ENCODE results near the gene ANKS1B. TPM values are rescaled to one million over a fixed set of nuclear protein-coding genes. Genes with fewer than 3 reads are reported as not detected.

Gene ANKS1B
- total RNA-seq, 4 donors from 2014 or later, result 0.88 to 10.7 (median 4.4) TPM

DNA sequence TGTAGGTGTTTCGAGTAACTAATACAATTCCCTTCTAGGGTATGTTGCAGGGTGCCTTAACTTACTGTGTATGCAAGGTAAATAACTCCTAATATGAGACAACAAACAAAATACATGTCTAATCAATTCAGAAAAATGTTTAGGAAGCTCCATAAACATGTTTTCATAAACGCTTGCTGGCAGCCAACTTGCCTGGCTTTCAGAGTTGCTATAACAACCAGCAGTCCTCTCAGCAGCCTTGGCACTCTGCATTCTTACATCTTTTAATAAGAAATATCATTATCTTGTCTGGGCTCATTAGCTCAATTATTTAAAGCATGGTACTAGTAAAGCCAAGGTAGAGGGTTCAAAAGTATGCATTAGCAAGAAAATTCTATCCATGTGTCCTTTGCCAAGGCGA lies 862.2 kb downstream of the ANKS1B start:
- H3K36me3 ChIP-seq, result no peaks in the 10 kb centered on the region
- no peak for DNase-seq
- no peak overlapping the region for H3K4me3 ChIP-seq
- H3K9me3 ChIP-seq, result no peaks in the 10 kb centered on the region
- no peaks in the 10 kb centered on the region for H3K27me3 ChIP-seq
- H3K4me1 ChIP-seq, result no peaks in the 10 kb centered on the region
- TF ChIP-seq, protein P1, sequence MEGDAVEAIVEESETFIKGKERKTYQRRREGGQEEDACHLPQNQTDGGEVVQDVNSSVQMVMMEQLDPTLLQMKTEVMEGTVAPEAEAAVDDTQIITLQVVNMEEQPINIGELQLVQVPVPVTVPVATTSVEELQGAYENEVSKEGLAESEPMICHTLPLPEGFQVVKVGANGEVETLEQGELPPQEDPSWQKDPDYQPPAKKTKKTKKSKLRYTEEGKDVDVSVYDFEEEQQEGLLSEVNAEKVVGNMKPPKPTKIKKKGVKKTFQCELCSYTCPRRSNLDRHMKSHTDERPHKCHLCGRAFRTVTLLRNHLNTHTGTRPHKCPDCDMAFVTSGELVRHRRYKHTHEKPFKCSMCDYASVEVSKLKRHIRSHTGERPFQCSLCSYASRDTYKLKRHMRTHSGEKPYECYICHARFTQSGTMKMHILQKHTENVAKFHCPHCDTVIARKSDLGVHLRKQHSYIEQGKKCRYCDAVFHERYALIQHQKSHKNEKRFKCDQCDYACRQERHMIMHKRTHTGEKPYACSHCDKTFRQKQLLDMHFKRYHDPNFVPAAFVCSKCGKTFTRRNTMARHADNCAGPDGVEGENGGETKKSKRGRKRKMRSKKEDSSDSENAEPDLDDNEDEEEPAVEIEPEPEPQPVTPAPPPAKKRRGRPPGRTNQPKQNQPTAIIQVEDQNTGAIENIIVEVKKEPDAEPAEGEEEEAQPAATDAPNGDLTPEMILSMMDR (IDR thresholded peaks at IDR 0.05), result no peak
- no peak for TF ChIP-seq POLR2A (IDR thresholded peaks at IDR 0.05)
- H3K27ac ChIP-seq, result no peak overlapping the region

- Histone ChIP-seq H3K27me3 (no peaks in the 10 kb centered on the region), H3K4me3 (no peak overlapping the region), H3K36me3 (no peaks in the 10 kb centered on the region), H3K27ac (no peak overlapping the region), H3K4me1 (no peaks in the 10 kb centered on the region), H3K9me3 (no peaks in the 10 kb centered on the region)
- TF ChIP-seq, protein P1 (IDR thresholded peaks at IDR 0.05), result no peak
- TF ChIP-seq POLR2A (IDR thresholded peaks at IDR 0.05), result no peak
- DNase-seq, result no peak
Measured at GRCh38 chr12:99121546-99121945, 863.2 kb downstream of the ANKS1B start.

DNA sequence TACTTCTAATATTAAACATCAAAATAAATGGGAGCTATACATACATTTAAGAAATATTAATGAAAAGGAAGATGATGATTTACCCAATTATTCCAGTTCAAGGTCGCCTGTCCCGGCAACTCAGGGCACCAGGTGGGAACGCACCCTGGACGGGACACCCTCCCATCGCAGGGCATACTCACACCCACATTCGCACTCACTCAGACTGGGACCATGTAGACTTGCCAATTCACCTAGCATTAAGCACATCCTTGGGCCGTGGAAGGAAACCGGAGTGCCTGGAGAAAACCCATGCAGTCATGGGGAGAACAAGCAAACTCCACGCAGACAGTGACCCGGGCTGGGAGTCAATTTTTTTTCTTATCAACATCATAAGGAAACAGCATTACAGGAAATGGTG lies 864.8 kb downstream of the ANKS1B start:
- Histone ChIP-seq H3K4me1 (no peaks in the 10 kb centered on the region), H3K36me3 (no peaks in the 10 kb centered on the region), H3K4me3 (no peak overlapping the region), H3K27me3 (no peaks in the 10 kb centered on the region), H3K9me3 (no peaks in the 10 kb centered on the region), H3K27ac (no peak overlapping the region)
- TF ChIP-seq, protein P1 (IDR thresholded peaks at IDR 0.05), result no peak
- no peak for TF ChIP-seq POLR2A (IDR thresholded peaks at IDR 0.05)
- DNase-seq, result no peak

- no peak for TF ChIP-seq POLR2A (IDR thresholded peaks at IDR 0.05)
- TF ChIP-seq, protein P1 (IDR thresholded peaks at IDR 0.05), result no peak
Measured at GRCh38 chr12:99119449-99119848, 865.3 kb downstream of the ANKS1B start.

DNA sequence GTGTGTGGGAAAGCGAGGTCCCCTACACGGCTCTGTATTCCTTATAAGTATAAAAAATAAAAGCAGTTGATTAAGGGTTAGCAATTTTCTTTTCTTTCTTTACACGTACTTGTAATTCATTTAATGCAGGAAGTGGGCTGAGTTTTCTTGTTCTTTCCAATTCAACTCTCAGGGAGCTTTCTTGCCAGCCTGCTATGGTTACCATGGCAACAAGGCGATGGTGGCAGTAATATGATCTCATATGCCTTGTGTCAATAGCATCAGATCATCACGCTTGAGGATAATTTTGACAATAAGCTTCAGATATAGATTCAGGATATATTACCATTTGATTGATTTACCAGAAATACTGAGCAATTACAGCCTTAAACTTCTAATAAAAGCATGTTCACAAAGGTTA lies 873.1 kb downstream of the ANKS1B start:
- DNase-seq, result no peak
- no peaks in the 10 kb centered on the region for H3K4me1 ChIP-seq

More at GRCh38 chr12:99119449-99119848, 865.3 kb downstream of the ANKS1B start:
- H3K27ac ChIP-seq, result no peak overlapping the region
- no peaks in the 10 kb centered on the region for H3K36me3 ChIP-seq
- H3K4me1 ChIP-seq, result no peaks in the 10 kb centered on the region
- no peaks in the 10 kb centered on the region for H3K27me3 ChIP-seq
- no peak overlapping the region for H3K4me3 ChIP-seq
- no peaks in the 10 kb centered on the region for H3K9me3 ChIP-seq
- DNase-seq, result no peak

More for the DNA sequence above, 873.1 kb downstream of the ANKS1B start:
- TF ChIP-seq POLR2A (IDR thresholded peaks at IDR 0.05), result no peak
- TF ChIP-seq, protein P1 (IDR thresholded peaks at IDR 0.05), result no peak
- Histone ChIP-seq H3K9me3 (no peaks in the 10 kb centered on the region), H3K27me3 (no peaks in the 10 kb centered on the region), H3K27ac (no peak overlapping the region), H3K4me3 (no peak overlapping the region), H3K36me3 (no peaks in the 10 kb centered on the region)

Measured in Peyer's patch (tissue), 4 donors.